Measurements from ENCODE around the gene PKNOX2. TPM values are rescaled to one million over a fixed set of nuclear protein-coding genes. Genes with fewer than 3 reads are reported as not detected.
A peak's percentile ranks its signal among the peaks of the same experiment; 100 is the strongest.

The PKNOX2 gene
- total RNA-seq, 1 donor from 2014 or later, result 17.8 TPM

DNA sequence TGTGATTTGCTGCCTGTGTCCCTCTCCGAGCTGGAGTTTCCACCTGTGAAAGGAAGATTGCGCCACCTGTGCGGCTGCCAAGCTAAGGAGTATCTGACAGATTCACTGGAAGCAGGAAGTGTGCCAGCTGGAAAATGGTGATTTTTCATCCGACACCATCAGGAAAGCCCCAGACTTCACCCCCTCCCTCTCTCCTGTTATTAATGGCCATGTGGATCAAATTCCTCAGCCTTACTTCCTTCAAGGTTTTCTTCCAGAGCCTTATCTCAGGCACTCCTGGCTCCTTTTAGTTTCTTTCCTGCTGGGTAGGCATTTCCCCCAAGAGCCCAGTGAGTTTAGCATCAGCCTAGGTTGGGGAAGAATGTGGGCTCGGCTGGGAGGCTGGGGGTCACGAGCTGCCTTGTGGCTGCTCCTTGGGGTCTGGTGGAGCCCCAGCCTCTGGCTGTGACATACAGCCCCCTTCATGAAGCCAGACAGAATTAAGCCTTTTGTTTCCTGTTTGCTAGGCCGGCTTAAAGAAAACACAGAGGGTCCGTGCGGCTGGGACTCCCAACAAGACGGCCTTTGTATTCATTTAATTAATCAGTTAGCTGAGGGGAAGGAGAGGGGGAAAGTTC, 37.1 kb downstream of the PKNOX2 start:
- no peak for ATAC-seq
- intact Hi-C loops (cut with DNase I), result no loop called here
- no peaks in the 10 kb centered on the region for H3K9me3 ChIP-seq
- TF ChIP-seq, protein P1, sequence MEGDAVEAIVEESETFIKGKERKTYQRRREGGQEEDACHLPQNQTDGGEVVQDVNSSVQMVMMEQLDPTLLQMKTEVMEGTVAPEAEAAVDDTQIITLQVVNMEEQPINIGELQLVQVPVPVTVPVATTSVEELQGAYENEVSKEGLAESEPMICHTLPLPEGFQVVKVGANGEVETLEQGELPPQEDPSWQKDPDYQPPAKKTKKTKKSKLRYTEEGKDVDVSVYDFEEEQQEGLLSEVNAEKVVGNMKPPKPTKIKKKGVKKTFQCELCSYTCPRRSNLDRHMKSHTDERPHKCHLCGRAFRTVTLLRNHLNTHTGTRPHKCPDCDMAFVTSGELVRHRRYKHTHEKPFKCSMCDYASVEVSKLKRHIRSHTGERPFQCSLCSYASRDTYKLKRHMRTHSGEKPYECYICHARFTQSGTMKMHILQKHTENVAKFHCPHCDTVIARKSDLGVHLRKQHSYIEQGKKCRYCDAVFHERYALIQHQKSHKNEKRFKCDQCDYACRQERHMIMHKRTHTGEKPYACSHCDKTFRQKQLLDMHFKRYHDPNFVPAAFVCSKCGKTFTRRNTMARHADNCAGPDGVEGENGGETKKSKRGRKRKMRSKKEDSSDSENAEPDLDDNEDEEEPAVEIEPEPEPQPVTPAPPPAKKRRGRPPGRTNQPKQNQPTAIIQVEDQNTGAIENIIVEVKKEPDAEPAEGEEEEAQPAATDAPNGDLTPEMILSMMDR (IDR thresholded peaks at IDR 0.05), result no peak
- H3K36me3 ChIP-seq, result no peaks in the 10 kb centered on the region
- H3K4me1 ChIP-seq, result peaks cover 9% of the 10 kb centered on the region
- peak; percentile 32 for DNase-seq
- no peak overlapping the region for H3K4me3 ChIP-seq
- no peaks in the 10 kb centered on the region for H3K27me3 ChIP-seq
- no peak overlapping the region for H3K27ac ChIP-seq

DNA sequence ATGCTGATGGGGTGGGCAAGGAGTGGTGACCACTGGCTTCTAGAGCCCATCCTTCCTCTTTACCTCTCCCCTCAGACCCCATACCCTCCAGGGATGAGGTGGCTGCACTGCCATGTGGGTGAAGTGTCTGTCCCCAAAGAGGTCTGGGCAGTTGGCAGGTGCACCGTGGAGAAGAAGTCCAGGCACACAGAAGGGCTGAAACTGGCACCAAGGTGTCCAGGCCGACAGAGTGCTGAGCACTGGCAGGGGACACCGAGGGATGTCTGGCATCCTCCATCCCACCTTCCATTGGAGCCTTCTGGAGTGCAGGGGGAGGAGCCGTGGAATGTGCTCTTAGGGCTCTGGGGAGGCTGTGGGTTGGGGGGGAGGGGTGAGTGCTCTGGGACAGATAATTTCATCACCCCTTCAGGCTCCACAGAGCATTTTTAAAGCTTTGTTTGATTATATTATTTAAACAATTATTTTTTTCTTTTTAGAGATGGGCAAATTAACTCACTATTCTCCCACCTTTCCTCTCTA, 37.9 kb downstream of the PKNOX2 start:
- peak; percentile 31 for DNase-seq
- TF ChIP-seq, protein P1 (IDR thresholded peaks at IDR 0.05), result no peak
- no peak overlapping the region for H3K4me3 ChIP-seq
- intact Hi-C loops (cut with DNase I), result no loop called here
- no peaks in the 10 kb centered on the region for H3K36me3 ChIP-seq
- ATAC-seq, result no peak
- H3K4me1 ChIP-seq, result peaks cover 9% of the 10 kb centered on the region
- no peaks in the 10 kb centered on the region for H3K27me3 ChIP-seq
- no peak overlapping the region for H3K27ac ChIP-seq
- no peaks in the 10 kb centered on the region for H3K9me3 ChIP-seq

DNA sequence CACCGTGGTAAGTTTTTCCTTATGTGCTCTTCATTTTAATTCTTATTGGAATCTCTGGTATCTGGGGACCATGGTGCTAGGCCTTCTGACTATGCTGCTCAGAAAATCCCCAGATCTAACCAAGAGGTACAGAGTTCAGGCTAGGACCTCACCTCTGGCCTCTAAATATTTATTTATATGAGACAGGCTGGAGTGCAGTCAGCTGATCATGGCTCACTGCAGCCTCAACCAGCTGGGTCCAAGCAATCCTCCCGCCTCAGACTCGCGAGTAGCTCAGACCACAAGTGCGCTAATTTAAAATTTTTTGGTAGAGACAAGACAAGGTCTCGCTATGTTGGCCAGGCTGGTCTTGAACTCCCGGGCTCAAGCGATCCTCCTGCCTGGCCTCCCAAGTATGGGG, 38.4 kb downstream of the PKNOX2 start:
- no peak overlapping the region for H3K4me3 ChIP-seq
- ATAC-seq (no peak), DNase-seq (no peak)
- H3K27me3 ChIP-seq, result no peaks in the 10 kb centered on the region
- H3K4me1 ChIP-seq, result peaks cover 9% of the 10 kb centered on the region
- H3K9me3 ChIP-seq, result no peaks in the 10 kb centered on the region
- TF ChIP-seq, protein P1 (IDR thresholded peaks at IDR 0.05), result no peak
- H3K36me3 ChIP-seq, result no peaks in the 10 kb centered on the region
- H3K27ac ChIP-seq, result no peak overlapping the region
- intact Hi-C loops (cut with DNase I), result no loop called here

DNA sequence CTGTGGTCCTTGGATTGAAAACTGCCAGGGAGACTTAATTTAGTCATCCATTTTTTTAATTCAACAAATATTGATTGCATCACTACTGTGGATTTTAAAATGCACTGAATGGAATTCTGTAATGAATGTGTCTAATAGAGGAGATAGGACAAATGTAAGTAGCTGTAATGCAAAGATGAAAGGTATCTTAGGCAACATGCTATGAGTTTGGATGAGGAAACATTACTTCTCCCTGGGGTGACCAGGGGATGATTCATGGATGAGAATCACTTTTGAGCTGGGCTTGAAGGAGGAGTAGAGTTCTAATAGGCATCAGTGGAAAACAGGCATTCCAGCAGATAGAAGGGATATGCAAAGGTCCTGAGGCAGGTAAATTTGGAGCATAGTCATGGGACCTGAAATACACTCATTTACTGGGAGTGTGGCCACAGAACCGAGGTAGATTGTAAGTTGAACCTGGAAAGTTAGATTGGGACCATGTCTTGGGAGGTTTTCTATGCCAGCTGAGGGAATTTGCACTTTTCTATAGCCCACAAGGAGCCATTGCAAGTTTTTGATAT, 43.4 kb downstream of the PKNOX2 start:
- Histone ChIP-seq H3K36me3 (no peaks in the 10 kb centered on the region), H3K27ac (no peak overlapping the region), H3K4me1 (no peaks in the 10 kb centered on the region), H3K9me3 (no peaks in the 10 kb centered on the region), H3K27me3 (no peaks in the 10 kb centered on the region), H3K4me3 (no peak overlapping the region)
- TF ChIP-seq, protein P1 (IDR thresholded peaks at IDR 0.05), result no peak
- intact Hi-C loops (cut with DNase I), result no loop called here
- no peak for DNase-seq
- ATAC-seq, result no peak

DNA sequence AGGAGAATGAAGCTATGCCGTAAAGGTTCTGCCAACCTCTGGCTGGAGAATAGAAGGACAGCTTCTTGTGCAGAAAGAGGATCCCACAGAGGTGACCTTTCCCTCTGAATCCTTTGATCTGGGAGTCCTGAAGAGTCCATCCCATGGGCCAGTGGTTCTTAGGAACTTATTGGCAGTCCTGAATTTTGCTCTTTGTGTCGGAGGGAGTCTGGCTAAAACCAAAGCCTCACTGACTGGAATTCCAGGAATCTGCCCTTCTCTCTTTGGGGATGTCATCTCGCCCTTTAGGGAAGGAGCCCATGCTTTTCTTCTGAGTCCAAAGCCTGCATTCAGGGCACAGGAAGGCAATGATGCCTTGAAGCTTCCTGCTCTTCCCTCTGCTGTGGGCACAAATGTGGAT, 45.5 kb downstream of the PKNOX2 start:
- Histone ChIP-seq H3K36me3 (no peaks in the 10 kb centered on the region), H3K27ac (no peak overlapping the region), H3K4me3 (no peak overlapping the region), H3K9me3 (no peaks in the 10 kb centered on the region), H3K27me3 (no peaks in the 10 kb centered on the region), H3K4me1 (peaks cover 6% of the 10 kb centered on the region)
- intact Hi-C loops (cut with DNase I), result no loop called here
- DNase-seq, result no peak
- TF ChIP-seq, protein P1 (IDR thresholded peaks at IDR 0.05), result no peak
- no peak for ATAC-seq

All from upper lobe of right lung (tissue), 1 donor.